MG63 (cell line): Measurements from ENCODE around the gene SPTAN1. TPM values are rescaled to one million over a fixed set of nuclear protein-coding genes. Genes with fewer than 3 reads are reported as not detected.

Experiments used
- DNase-seq: peaks from one replicate; pipeline ENCODE4 v3.0.0-alpha.2; 2020
- H3K27me3 ChIP-seq: fragments of 250-450 bp; sonication (Bioruptor Pico); 2 replicates; pipeline ENCODE4 v1.5.1; 2020; ENCODE audit warnings: mild to moderate bottlenecking, moderate library complexity
- H3K36me3 ChIP-seq: fragments of 250-450 bp; sonication (Bioruptor Pico); 2 replicates; pipeline ENCODE4 v1.5.1; 2020; ENCODE audit warnings: mild to moderate bottlenecking, moderate library complexity
- H3K4me3 ChIP-seq: fragments of 250-450 bp; sonication (Bioruptor Pico); 2 replicates; pipeline ENCODE4 v1.5.1; 2020; ENCODE audit warnings: mild to moderate bottlenecking, moderate library complexity
- H3K9me3 ChIP-seq: fragments of 250-450 bp; sonication (Bioruptor Pico); 2 replicates; pipeline ENCODE4 v1.5.1; 2020; ENCODE audit warnings: mild to moderate bottlenecking, moderate library complexity
- total RNA-seq: library from RNA; depleted of rRNA; stranded (reverse); fragments of >200 nt; shearing (Covaris generic); gene quantifications from 2 replicates; pipeline ENCODE4 v1.2.3, GENCODE V29; 2014; ENCODE audit warnings: low replicate concordance

Gene SPTAN1
- total RNA-seq, 1 experiment from 2014 or later = 111 TPM

DNA sequence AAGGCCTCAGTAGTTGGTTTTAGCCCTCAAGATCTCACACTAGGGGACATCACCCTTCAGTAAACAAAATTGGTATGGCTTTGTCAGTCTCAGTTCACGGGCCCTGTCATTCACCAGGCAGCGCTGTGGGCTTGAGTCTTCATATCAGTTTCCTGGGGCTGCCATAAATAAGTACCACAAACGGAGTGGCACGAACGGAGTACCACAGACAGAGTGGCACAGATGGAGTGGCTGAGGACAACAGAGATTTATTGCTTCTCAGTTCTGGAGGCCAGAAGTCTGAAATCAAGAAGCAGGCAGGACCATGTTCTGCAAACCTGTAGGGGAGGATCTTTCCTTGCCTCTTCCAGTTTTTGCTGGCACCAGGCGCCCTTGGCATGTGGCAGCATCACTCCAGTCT is 66.7 kb downstream of the SPTAN1 start:
- H3K4me3 ChIP-seq = no peak overlapping the region
- H3K9me3 ChIP-seq = no peaks in the 10 kb centered on the region
- no peak for DNase-seq
- H3K36me3 ChIP-seq = peaks cover 79% of the 10 kb centered on the region
- no peaks in the 10 kb centered on the region for H3K27me3 ChIP-seq

GRCh38 chr9:128619779-128620178 is 67.4 kb downstream of the SPTAN1 start:
- Histone ChIP-seq H3K27me3 (no peaks in the 10 kb centered on the region), H3K36me3 (peaks cover 79% of the 10 kb centered on the region), H3K9me3 (no peaks in the 10 kb centered on the region), H3K4me3 (no peak overlapping the region)
- DNase-seq = no peak

DNA sequence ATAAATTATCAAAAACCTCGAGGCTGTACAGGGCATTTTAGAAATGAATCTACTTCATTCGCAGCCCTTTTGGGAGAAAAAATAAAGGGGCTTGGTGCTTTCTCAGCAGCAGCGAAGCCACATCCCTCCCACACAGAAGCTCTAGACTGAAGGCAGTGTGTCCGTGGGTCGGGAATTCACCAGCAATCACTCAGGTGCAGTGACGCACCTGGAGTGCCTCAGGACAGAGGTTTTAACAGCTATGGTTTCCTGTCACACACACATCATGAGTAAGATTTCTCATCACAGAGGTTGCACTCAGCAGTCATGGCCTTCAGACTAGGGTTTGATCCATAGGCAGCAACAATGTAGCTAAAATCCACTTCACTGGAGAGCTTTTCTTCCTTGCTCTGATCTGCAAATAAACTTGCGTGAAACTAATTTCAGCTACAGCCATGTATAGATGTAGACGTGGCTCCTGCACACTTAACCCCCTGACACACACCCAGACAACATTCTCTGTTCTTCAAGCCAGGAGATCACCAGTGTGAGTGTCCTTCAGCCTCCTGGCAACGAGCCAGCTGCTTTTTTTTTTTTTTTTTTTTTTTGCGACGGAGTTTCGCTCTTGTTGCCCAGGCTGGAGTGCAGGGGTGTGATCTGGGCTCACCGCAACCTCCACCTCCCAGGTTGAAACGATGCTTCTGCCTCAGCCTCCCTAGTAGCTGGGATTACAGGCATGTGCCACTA is 69.5 kb downstream of the SPTAN1 start:
- peaks cover 76% of the 10 kb centered on the region for H3K36me3 ChIP-seq
- H3K27me3 ChIP-seq = no peaks in the 10 kb centered on the region
- no peak for DNase-seq
- no peak overlapping the region for H3K4me3 ChIP-seq
- no peaks in the 10 kb centered on the region for H3K9me3 ChIP-seq

DNA sequence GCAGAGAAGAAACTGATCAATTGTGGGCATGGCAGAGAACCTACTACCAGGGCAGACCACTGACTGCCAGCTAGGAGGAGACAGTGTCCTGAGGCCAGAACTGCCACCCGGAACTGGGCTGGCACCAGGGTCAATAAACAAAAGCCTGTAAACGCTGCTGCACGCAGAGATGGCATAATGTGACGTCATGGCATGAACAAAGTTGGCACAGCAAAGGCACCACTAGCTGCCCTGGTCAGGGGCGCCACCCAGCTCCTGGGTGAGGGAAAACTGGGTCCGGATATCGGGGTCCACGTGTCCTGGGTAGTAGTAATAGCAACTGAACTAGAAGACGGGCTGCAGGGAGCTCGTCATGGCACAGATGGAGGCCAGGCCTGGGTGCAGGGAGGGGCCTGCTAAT is 72.2 kb downstream of the SPTAN1 start:
- peaks cover 70% of the 10 kb centered on the region for H3K36me3 ChIP-seq
- no peak for DNase-seq

DNA sequence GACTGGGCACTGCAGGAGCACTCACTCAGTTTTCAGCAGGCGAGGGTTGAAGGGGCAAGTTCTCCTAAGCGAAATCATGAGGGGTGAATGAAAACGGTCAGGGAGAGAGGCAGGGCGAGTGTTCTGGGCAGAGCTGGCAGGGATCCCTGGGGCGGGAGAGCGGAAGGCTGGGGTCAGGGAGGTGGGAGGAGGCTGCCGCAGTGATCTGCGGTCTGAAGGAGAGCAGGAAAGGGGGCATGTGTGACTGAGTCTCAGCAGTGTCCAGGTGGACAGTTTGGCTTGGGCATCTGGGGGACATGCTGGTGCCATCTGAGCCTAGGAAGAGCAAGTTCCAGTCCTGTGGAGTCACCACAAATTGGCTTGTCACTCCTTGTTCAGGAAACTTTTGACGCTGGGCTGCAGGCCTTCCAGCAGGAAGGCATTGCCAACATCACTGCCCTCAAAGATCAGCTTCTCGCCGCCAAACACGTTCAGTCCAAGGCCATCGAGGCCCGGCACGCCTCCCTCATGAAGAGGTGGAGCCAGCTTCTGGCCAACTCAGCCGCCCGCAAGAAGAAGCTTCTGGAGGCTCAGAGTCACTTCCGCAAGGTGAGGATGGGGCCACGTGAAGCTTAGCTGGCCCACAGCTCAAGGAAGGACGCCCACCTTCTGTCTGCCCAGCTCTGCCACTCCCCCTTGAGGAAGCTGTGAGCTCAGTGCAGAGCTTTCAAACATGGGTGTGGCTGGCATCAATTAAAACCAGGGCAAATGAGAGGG is 73.2 kb downstream of the SPTAN1 start:
- Histone ChIP-seq H3K9me3 (no peaks in the 10 kb centered on the region), H3K4me3 (no peak overlapping the region), H3K27me3 (no peaks in the 10 kb centered on the region), H3K36me3 (peaks cover 70% of the 10 kb centered on the region)
- no peak for DNase-seq

More for the DNA sequence above, 72.2 kb downstream of the SPTAN1 start:
- no peaks in the 10 kb centered on the region for H3K9me3 ChIP-seq
- no peak overlapping the region for H3K4me3 ChIP-seq
- no peaks in the 10 kb centered on the region for H3K27me3 ChIP-seq

GRCh38 chr9:128626181-128626580 is 73.8 kb downstream of the SPTAN1 start:
- no peak overlapping the region for H3K4me3 ChIP-seq
- peaks cover 70% of the 10 kb centered on the region for H3K36me3 ChIP-seq
- no peak for DNase-seq
- H3K9me3 ChIP-seq = no peaks in the 10 kb centered on the region
- H3K27me3 ChIP-seq = no peaks in the 10 kb centered on the region

GRCh38 chr9:128627127-128627715 is 74.8 kb downstream of the SPTAN1 start:
- H3K4me3 ChIP-seq = no peak overlapping the region
- no peak for DNase-seq
- H3K36me3 ChIP-seq = peaks cover 72% of the 10 kb centered on the region
- no peaks in the 10 kb centered on the region for H3K9me3 ChIP-seq
- no peaks in the 10 kb centered on the region for H3K27me3 ChIP-seq

- H3K36me3 ChIP-seq = peaks cover 75% of the 10 kb centered on the region
- H3K27me3 ChIP-seq = no peaks in the 10 kb centered on the region
- DNase-seq = no peak
- H3K4me3 ChIP-seq = no peak overlapping the region
- H3K9me3 ChIP-seq = no peaks in the 10 kb centered on the region
Measured at GRCh38 chr9:128627906-128628305, 75.5 kb downstream of the SPTAN1 start.

GRCh38 chr9:128628471-128629048 is 76.2 kb downstream of the SPTAN1 start:
- H3K36me3 ChIP-seq = peaks cover 81% of the 10 kb centered on the region
- no peaks in the 10 kb centered on the region for H3K9me3 ChIP-seq
- H3K27me3 ChIP-seq = no peaks in the 10 kb centered on the region
- no peak overlapping the region for H3K4me3 ChIP-seq
- peak; percentile 81 for DNase-seq

- H3K4me3 ChIP-seq = no peak overlapping the region
- DNase-seq = no peak
- no peaks in the 10 kb centered on the region for H3K9me3 ChIP-seq
- peaks cover 86% of the 10 kb centered on the region for H3K36me3 ChIP-seq
- no peaks in the 10 kb centered on the region for H3K27me3 ChIP-seq
Measured at GRCh38 chr9:128629136-128629535, 76.7 kb downstream of the SPTAN1 start.

- H3K9me3 ChIP-seq = no peaks in the 10 kb centered on the region
- no peaks in the 10 kb centered on the region for H3K27me3 ChIP-seq
- H3K36me3 ChIP-seq = peaks cover 86% of the 10 kb centered on the region
- DNase-seq = no peak
- H3K4me3 ChIP-seq = no peak overlapping the region
Measured at GRCh38 chr9:128629852-128630545, 77.6 kb downstream of the SPTAN1 start.

DNA sequence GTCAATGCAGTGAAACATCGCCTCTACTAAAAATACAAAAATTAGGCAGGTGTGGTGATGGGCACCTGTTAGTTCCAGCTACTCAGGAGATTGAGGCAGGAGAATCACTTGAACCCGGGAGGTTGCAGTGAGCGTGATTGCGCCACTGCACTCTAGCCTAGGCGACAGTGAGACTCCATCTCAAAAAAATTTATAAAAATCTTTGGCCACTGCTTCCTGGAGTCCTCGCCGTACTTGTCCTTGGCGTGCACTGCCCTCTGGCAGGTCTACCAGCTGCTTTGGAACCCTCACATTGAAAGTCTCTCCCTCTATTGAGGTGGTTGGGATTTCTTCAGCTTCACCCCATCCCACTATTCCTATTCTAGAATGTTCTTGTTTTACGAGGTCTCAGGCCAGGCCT is 79.2 kb downstream of the SPTAN1 start:
- Histone ChIP-seq H3K27me3 (no peaks in the 10 kb centered on the region), H3K9me3 (no peaks in the 10 kb centered on the region), H3K4me3 (no peak overlapping the region), H3K36me3 (peaks cover 87% of the 10 kb centered on the region)
- DNase-seq = no peak

DNA sequence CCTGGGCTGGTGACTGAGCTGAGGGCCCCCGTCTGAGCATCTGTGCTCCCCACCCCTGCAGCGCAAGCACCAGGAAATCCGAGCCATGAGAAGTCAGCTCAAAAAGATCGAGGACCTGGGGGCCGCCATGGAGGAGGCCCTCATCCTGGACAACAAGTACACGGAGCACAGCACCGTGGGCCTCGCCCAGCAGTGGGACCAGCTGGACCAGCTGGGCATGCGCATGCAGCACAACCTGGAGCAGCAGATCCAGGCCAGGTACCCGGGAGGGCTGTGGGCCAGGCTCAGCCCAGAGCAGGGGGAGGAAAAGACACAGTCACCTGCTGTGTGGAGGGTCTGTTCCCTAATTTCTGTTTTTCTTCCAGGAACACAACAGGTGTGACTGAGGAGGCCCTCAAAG is 79.7 kb downstream of the SPTAN1 start:
- H3K27me3 ChIP-seq = no peaks in the 10 kb centered on the region
- peaks cover 88% of the 10 kb centered on the region for H3K36me3 ChIP-seq
- H3K4me3 ChIP-seq = no peak overlapping the region
- no peaks in the 10 kb centered on the region for H3K9me3 ChIP-seq
- DNase-seq = no peak

GRCh38 chr9:128632486-128632885 is 80.1 kb downstream of the SPTAN1 start:
- H3K9me3 ChIP-seq = no peaks in the 10 kb centered on the region
- H3K27me3 ChIP-seq = no peaks in the 10 kb centered on the region
- no peak overlapping the region for H3K4me3 ChIP-seq
- no peak for DNase-seq
- peaks cover 92% of the 10 kb centered on the region for H3K36me3 ChIP-seq

- Histone ChIP-seq H3K4me3 (no peak overlapping the region), H3K9me3 (no peaks in the 10 kb centered on the region), H3K36me3 (peaks cover 93% of the 10 kb centered on the region), H3K27me3 (no peaks in the 10 kb centered on the region)
- DNase-seq = no peak
Measured at GRCh38 chr9:128633057-128633456, 80.7 kb downstream of the SPTAN1 start.

DNA sequence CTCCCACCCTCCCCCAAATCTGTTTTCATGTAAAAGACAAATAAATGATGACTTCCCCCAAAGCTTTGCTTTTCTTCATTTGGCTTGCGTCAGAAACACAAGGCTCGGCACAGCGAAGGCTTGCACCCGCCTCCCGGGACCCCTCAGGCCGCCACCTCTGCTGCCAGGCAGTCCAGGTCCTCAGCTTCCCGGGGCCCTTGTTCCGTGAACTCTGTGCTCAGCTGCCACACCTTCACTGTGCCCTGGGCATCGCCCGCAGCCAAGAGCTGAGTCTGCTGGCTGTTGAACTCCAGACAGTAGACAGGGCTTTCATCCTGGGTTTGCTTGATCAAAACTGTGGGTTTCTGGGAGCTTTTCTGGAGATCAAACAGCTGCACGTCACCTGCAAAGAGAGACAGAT is 81.2 kb downstream of the SPTAN1 start:
- peaks cover 91% of the 10 kb centered on the region for H3K36me3 ChIP-seq
- no peak for DNase-seq
- H3K4me3 ChIP-seq = no peak overlapping the region
- H3K9me3 ChIP-seq = no peaks in the 10 kb centered on the region
- no peaks in the 10 kb centered on the region for H3K27me3 ChIP-seq

DNA sequence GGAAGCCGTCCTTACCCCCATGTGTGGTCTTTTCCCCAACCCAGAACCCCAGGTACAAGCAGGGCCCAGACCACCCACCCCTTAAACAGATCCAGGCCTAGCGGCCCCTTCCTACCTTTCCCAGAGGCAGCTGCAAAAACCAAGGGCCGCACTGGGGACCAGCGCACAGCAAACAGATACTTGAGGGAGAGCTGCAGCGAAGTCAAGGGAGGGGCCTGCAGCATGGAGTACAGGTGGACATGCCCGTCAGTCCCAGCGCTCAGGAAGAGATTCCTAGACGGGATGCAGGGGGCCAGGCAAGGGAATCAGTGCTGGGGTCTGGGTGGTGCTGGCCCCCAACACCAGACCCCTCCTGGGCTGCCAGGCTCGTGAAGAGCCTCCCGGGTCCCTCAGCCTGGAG is 81.7 kb downstream of the SPTAN1 start:
- no peaks in the 10 kb centered on the region for H3K27me3 ChIP-seq
- peaks cover 92% of the 10 kb centered on the region for H3K36me3 ChIP-seq
- no peak for DNase-seq
- no peak overlapping the region for H3K4me3 ChIP-seq
- no peaks in the 10 kb centered on the region for H3K9me3 ChIP-seq
